GM21447 (cell line): ENCODE results near the gene ALPL.

Source experiments
- ATAC-seq: cut with Tn5 transposase; IDR thresholded peaks from one replicate; pipeline ENCODE4 v1.9.1; 2021; ENCODE audit not compliant: unreplicated experiment

Gene ALPL

DNA sequence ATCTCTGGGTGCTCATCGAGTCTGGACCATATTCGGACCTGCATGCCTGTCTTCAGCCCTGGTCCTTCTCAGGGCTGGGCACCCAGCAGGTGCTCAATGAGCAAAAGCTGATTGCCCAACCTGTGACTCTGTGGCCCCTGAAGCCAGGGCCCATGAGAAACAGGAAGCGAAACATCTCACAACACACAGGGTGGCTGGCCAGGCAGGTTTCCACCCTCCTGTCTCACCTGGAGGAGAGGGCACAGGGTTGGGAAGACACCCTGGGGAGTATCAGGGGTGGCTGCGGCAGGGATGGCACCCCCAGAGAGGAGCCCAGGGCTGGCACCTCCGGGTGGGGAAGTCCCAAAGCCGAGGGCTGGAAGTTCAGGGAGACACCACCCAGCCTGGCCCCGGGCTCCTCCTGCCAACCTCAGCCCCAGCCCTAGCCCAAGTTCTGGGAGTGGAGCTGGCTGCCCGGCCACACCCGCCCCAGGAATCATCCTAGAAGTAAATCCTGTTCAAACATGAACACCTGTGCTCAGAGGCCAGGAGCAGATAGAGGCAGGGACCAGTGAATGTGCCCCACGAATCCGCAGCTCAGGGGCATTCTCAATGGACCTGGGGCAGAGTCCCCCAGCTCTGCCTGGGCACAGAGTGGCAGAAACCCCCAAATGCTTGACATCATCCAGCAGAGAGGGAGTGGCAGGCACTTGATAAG lies 105.3 kb downstream of the ALPL start:
- ATAC-seq = no peak

DNA sequence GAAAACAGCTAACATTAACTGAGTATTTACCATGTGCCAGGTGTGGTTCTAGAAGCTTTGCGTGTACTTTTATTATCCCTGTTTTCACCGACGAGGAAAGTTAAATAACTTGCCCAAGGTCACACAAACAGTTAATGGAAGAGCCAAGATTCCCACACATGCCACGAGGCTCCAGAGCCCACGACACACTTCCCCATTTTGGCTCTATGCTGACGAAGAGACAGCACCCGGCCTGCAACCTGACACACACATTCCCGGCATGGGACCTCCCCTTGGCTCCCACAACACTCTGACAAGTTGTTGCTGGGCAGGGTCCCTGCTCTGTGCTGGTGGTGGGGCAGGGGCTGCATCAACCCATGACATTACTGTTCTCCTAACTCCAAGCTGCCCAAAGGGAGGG lies 107.1 kb downstream of the ALPL start:
- no peak for ATAC-seq

DNA sequence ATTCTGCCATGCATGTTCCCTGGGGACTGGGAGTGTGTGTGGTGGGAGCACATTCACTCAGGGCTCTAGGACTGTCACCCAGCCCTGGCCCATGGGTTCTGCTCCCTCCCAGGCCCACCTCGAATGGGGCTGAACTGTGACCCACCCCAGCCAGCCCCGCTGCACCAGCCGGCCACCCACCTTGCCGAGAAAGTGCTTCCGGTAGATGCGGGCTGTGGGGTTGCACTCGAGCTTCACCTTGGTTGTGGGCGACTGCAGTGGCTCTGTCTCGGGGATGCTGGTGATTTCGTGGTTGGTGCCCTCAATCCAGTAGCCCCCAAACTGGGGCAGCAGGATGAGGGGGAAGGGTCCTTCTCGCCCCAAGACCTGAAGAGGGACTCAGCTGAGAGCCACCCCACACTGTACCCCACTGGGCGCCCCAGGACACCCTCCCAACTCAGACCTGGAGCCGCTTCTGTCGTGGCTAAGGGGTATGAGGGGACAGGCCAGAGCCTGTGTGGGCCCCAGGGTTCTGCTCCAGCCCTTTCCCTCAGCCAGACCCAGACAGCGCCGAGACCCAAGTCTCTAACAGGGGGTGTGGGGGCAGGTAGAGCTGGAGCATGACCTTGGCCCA lies 108.0 kb downstream of the ALPL start:
- ATAC-seq = no peak

DNA sequence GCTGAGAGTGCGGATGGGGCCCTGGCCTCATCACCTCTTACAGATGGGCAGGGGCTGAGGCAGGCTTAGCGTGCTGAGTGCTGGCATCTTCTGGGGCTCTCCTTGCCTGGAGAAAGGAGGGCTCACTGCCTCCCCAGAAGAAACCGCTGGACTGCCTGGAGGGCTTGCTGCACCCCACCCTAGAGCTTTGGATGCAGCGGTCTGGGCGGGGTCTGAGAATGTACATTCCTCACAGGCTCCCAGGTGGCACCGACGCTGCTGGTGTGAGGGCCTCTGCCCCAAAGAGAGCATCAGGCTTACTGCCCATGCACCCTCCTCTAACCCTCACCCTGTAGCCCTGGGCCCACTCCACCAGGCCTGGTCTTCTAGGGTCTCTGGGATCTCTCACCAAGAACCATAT lies 108.8 kb downstream of the ALPL start:
- no peak for ATAC-seq

DNA sequence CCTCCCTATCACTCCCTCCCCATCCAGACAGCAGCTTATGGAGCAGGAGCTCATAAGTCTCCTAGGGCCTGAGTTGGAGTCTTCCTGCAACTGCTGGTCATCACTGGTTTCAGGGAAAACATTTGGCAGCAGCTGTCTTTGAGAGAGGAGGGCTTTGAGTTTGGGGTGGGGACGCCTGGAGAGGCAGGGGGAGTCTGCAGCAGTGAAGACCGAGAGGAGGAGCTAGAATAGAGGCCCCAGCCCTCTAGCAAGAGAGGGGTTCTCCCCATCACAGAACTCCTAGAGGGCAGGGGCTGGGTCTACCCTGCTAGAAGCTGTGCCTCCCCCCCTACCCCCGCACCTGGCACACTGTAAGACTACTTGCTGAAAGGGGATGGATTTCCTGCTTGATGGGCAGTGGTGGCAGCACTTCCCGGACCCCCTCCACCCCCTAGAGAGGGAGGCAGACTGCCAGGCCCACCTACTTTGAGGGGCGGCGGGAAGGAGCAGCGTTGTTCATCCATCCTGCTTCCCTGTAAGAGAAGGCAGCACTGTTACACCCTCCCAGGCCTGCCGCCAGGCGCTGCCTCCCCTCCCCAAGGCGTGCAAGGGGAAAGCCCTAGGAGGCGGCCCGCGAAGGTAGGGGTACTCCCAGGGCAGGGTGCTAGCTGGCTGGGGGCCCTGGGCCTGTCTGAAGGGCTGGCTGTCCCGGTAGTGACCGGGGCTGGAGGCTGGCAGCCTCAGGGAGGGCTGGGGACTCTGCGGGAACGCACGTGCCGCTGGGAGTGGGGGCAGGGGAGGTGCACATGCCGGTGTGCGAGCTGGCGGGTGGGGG lies 109.5 kb downstream of the ALPL start:
- no peak for ATAC-seq

DNA sequence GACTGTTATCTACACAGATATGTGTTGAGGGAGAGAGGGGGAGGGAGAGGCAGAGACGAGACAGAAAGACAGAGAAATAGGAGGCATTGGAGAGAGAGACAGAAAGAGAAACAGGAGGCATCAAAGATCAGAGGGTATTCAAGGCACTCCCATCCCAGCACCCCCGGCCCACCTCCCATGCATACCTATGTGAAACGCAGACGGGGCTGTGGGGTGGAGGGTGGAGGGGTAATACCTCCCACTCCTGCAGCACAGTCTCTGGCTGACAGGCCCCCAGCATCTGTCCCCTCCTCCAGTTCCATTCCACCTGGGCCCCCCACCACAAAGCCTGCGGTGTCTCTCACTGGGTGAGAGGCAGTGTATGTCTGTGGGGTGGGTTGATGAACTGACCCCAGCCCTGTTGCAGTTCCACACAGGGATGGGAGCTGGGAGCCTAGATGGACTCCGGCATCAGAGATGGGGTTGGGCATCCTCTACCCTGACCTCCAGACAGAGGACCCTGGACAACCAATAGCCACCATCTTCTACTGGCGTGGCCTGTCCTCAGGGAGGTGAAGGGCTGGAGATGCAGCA lies 110.2 kb downstream of the ALPL start:
- no peak for ATAC-seq

DNA sequence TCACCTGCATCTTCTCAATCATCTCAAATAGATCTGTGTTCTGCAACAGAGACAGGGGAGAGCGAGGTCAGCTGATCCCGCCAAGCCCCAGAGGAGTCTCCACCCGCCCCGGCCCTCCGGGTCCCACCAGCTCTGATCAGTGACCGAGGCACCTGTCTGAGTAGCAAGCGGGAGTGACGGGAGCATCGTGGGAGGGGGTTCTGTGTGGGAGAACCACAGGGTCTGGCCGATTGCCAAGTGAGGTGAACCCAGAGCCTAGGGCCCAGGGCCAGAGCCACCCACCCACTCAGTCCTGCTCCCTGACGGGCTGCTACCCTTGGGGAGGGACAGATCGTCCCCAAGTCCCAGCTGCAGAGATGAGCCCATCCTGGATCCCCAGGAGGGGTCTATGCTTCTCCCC lies 110.8 kb downstream of the ALPL start:
- no peak for ATAC-seq

DNA sequence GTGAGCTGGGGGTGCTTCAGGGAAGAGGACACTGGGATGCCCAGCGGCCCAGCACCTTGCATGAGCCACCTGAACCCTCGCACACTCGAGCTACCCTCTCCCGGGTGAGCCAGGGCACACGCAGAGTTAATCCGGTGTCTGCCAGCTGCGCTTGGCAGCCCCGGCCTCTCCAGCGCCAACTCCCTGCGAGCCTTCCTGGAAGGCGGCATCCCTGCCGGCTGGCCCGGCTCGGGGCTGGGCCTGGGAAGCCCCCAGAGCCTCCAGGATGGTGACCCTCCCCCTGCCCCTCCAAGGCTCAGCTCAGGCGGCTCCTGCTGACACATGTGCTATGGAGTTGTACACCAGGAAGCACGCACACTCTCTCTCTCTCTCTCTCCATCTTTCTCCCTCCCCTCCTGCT lies 111.3 kb downstream of the ALPL start:
- no peak for ATAC-seq

DNA sequence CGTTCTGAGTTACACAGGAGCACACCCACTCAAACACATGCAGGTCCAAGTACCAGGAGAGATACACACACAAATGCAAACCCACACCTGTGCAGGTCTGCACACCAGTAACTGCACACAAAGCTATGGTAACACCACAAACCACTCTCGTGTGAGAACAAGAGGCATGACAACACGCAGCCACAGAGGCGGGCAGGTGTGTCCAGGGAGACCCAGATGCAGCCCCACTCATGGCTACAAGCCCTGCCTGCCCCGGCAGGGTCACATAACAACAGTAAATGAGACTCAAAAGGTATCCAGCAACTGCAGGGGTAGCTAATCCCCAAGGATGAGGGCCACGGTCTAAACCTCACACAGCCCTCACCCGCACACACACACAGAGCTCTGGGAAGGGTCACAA lies 111.8 kb downstream of the ALPL start:
- no peak for ATAC-seq

DNA sequence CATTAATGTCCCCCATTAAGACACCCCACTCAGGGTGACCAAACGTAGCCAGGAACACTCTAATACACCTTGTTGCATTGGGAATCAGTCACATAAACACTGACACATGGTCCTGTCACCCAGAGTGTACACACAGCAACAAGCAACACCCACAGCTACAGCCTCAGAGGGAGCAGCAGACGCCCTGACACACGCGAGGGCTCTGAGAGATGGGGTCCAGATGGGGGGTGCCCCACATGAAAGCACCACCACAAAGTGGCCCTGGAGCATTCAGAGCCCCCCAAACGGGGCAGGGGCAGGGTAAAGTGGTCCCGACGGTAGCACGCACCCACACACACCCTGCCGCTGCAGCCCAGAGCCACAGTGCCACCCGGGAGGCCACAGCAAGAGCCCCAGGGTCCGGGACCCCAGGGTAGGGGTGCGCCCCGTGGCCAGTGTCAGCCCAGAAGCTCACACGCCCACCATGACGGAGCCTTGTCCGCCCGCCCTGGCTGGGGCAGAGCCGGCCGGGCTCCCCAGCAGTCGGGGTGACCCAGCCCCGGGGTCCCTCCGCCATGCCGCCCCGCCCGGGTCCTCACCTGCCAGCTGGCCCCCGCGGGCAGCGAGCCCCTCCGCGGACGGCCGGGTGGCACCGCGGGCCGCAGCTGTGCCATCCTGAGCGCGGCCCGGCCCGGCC lies 112.7 kb downstream of the ALPL start:
- ATAC-seq = no peak

DNA sequence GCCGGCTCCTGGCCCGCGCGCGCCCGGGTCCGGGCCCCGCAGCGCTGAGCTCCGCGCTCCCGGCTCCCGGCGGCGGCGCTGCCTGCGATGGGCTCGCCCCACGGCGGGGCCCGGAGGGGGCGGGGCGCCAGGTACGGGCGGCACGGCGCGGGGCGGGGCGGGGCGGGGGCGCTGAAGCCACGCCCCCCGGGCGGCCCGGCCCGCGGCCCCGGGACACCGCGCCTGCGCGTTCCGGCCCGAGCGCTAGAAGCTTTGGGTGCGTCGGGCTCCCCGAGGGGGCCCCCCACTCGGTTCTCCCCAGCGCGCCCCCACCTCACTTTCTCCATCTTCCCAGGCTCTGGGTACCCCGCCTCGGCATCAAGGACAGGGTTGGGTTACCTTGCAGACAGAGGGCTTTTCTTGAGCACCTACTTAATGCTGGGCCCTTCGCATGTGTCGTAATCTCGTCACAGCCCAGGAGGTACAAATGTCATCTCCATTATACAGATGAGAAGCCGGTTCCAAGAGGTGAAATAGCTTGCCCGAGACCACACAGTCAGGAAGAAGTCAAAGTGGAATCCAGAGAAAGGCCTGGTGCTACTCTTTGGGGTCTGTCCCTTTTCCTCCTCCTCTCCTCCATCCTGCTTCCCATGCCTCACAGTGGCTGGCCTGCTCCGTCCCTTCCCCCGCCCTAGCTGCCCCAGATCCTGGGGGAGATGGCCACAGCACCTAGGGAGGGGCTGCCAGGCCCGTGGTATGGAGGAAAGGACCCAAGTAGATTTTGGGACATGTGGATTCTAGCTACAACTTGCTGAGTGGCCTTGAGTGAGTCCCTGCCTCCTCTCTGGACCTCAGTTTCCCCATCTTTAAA lies 113.5 kb downstream of the ALPL start:
- no peak for ATAC-seq

DNA sequence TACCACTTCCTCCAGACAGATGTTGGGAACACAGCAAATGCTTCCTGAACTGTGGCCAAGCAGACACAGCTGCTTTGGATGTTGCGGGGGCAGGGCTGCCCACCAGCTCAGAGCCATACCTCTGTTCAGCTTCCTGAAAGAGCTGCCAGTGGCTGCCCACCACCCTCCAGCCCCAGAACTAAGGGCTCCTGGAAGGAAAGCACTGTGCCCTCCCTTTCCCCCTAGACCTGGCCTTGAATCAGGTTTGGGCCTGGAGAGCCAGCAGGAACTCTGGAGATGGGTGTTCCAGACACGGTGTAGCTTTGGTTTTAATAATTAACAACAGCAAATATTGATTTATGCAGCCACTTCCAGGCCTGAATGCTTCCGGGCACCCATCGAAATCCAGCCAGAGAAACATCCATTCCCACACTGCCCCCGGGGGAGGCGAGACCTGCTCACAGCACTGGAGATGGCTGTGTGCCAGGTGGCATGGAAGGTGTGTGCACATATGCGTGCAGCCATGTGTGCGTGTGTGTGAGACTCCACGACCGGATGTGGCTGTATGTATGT lies 114.3 kb downstream of the ALPL start:
- ATAC-seq = no peak

DNA sequence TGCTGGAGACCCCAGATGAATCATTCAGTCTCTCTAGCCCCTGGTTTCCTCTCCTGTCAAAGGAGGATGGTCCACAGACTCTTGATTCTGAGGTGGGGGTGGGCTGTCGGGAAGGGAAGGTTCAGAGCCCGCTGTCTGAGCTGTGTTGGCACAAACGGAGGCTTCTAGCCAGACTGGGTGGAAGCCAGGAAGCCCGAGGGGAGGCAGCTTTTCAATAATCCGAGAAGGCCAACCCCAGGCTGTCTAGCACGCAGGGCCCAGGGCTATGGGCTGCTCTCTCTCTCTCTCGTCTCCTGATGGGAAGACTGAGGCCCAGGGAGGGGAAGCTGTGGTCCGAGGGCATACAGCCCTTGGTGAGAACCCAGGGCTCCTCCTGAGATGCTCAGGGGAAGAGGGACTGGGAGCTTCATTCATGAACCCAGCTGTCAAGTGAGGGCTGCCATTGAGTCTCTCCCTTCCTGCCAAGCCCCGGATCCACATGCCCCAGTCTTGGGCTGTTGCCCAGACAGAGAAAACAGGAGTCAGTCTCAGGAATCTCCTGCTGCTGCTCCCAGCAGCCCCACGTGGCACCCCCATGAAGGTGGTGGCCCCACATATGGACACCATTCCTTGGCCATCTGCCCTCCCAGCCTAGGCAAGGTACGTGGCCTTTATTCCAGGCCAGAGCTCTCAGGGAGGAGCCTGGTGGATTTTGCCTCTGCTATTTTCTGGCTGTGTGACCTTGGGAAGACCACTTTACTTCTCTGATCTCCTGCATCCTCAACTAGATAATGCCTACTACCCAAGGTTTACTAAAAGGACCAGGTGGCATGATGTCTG lies 115.6 kb downstream of the ALPL start:
- ATAC-seq = no peak

DNA sequence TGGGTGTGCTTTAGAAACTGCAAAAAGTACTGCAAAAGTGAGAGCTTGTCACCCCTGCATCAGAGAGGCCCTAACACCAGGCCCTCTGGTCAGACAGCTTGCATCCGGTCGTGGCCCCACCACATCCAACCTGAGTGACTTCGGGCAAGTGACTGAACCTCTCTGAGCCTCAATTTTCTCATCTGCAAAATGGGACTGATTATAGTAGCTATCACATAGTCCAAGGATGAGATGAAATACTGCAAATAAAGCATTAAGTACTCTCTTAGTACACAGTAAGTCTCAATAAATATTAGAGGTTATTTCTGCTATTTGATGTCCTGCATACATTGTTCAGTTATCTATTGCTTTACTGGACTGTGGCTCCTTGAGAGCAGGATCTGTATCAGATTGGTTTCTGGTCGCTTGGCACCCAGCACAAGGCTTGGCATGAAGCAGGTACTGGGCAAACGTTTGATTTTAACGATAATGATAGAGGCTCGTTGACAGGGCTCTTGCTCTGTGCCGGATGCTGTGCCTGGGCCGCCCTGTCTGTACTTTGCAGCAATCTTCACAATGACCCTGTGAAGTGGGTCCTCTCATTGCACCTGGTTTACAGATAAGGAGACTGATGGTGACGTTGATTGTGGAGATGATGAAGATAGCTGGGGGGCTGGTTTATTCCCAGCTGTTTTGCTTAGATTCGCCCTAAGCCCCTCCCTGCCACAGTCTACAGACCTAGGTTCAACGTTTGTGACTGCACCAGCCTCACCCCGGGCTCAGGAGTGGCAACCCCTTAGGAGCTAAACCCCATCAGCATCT lies 116.4 kb downstream of the ALPL start:
- no peak for ATAC-seq

DNA sequence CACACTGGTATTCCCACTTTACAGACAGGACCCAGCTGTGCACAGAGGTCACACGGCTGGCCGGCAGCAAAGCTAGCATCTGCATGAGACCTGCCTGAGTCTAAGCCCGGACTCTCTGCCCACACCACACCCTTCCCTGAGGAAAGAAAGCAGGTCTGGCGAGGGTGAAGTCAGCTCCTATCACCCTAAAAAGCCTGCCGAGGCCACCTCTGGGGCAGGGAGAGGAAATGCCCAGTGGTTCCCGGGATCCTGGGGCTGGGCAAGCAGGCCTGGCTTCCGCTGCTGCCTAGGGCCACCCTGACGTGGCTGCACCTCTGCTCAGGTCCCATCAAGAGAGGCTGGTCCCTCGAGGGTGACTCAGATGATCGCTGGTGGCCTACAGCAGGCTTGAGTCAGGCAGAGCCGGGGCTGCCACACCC lies 117.7 kb downstream of the ALPL start:
- ATAC-seq = no peak
